ENCODE results near the gene SLC27A2.
A peak's percentile ranks its signal among the peaks of the same experiment; 100 is the strongest.
"Not testable (repeated sequence)": the region's sequence is repeated elsewhere in the genome, so short reads cannot be mapped to it uniquely, and the experiment has no call there.

Gene SLC27A2

GRCh38 chr15:50163719-50164410 lies 18.1 kb upstream of the SLC27A2 start:
- no peak for DNase-seq (ENCODE audit: low spot score)

DNA sequence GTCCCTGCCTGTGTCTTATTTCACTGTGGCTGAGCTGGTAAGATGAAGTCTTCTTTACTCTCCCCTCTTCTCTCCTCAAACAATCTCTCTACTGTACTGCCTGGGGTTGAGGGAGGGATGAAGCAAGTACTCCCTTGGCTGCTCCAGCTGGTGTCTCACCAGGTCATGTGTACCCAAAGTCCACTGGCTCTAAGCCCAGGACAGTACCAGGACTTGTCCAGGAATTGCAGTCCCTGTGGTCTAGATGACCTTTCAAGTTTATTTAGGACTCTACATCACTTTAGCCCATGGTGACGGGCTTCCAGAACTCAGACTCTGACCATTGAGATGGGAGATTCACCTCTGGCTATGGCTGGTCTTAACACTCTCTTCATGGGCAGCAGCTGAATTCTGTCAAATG lies 17.5 kb upstream of the SLC27A2 start:
- DNase-seq (ENCODE audit: low spot score) = no peak

GRCh38 chr15:50166216-50166615 lies 15.8 kb upstream of the SLC27A2 start:
- no peak for DNase-seq (ENCODE audit: low spot score)

DNA sequence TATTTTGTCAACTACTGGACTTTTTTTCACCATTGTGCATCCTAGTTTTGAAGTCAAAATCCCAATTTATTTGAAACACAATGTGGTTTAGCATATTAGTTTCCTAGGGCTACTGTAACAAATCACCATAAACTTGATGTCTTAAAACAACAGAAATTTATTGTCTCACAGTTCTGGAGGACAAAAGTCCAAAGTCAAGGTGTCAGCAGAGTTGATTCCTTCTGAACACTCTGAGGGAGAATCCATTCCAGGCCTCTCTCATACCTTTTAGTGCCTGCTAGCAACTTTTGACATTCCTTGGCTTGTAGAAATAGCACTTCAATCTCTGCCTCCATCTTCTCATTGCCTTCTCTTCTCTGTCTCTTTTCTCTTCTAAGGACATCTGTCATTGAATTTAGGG lies 14.9 kb upstream of the SLC27A2 start:
- DNase-seq (ENCODE audit: low spot score) = no peak

GRCh38 chr15:50168379-50168778 lies 13.6 kb upstream of the SLC27A2 start:
- no peak for DNase-seq (ENCODE audit: low spot score)

GRCh38 chr15:50168783-50169411 lies 13.1 kb upstream of the SLC27A2 start:
- no peak for DNase-seq (ENCODE audit: low spot score)

- DNase-seq (ENCODE audit: low spot score) = not testable (repeated sequence)
These were observed 9.6 kb upstream of the SLC27A2 start for GRCh38 chr15:50172360-50172895.

- DNase-seq (ENCODE audit: low spot score) = no peak
These were observed 5.1 kb upstream of the SLC27A2 start for GRCh38 chr15:50176869-50177268.

- peak; percentile 9 for DNase-seq (ENCODE audit: low spot score)
These were observed 1.9 kb upstream of the SLC27A2 start for GRCh38 chr15:50180091-50180490.

DNA sequence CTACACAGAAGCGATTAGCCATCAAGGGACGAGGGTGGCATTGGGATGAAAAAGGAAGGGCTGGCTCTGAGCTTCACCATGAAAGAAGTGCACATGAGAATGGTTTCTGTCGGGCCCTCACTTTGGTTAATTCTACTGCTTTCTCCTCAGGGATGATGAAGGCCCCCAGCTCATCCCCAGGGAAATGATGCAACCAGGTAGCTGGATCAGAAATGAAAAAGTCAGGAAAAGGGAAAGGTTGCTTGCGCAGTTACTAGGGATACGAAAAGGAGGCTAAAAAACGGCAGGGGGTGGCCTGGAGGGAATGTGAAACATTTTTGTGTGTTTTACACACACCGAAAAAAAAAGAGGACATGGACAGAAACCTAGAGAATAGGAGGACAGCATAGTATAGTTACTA lies 1.4 kb upstream of the SLC27A2 start:
- no peak for DNase-seq (ENCODE audit: low spot score)

- peak; percentile 66 for DNase-seq (ENCODE audit: low spot score)
These were observed 611 bp upstream of the SLC27A2 start for GRCh38 chr15:50181201-50181968.

- peak; percentile 15 for DNase-seq (ENCODE audit: low spot score)
These were observed 420 bp downstream of the SLC27A2 start for GRCh38 chr15:50182219-50183013.

DNA sequence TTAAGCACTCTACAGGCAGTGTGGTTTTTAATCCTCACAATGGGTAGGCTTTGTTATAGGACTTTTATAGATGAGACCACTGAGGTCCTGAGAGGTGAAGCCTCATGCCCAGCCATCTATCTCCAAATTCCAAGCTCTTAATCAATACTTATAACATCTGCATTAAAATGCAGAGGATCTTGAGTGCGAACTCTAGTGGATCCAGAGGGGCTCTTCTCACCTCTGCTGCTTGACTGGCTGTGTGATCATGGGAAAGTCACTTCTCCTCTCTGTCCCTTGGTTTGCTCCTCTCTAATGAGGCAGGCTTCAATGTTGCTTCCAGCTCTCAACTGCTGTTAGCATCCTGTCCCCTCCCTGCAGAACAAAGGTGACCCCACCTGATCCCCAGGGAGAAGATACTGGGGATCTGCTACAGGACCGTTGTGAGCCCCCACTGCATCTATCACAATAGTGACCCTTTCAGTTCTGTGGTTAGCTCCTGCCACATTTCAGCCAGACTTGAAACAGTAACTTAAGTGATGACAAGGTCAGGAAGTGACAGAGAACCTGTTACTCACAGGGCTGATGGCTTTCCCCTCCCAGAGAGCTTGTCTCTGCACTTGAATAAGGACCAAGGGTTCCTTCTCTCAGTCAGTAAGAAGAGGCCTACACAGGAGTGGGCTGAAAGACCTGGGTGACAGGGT lies 1.3 kb downstream of the SLC27A2 start:
- no peak for DNase-seq (ENCODE audit: low spot score)

DNA sequence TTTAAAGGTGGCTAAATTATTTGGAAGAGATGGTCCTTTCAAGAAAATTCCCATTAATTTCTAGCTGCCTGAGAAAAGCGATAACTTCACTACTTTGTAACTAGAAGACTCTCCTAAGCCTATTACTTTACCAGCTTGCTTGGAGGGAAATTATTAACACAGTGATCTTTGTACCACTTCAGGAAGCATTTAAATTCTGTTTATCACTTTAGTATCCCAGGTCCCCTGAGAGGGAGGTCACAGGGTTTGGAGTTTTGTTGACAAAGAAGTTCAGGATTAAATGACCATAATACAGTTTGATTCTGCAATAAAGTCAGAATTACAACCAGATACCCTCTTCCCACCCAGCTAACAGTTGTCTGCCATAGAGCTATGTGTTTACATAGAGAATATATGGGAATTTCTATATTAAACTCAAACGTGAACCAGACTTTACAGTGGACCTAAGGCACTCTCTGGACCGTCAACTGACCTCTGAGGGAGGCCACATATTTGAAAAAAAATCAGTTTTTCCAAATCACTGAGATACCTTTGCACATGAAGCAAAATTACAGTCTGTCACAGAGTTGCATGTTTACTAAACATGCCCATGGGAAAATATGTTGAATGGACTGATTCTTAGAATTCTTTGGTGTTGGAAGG lies 3.0 kb downstream of the SLC27A2 start:
- DNase-seq (ENCODE audit: low spot score) = no peak

- DNase-seq (ENCODE audit: low spot score) = no peak
These were observed 4.1 kb downstream of the SLC27A2 start for GRCh38 chr15:50186090-50186489.

- DNase-seq (ENCODE audit: low spot score) = no peak
These were observed 4.8 kb downstream of the SLC27A2 start for GRCh38 chr15:50186752-50187151.

- no peak for DNase-seq (ENCODE audit: low spot score)
These were observed 5.5 kb downstream of the SLC27A2 start for GRCh38 chr15:50187525-50187924.

GRCh38 chr15:50187997-50188396 lies 6.0 kb downstream of the SLC27A2 start:
- no peak for DNase-seq (ENCODE audit: low spot score)

DNA sequence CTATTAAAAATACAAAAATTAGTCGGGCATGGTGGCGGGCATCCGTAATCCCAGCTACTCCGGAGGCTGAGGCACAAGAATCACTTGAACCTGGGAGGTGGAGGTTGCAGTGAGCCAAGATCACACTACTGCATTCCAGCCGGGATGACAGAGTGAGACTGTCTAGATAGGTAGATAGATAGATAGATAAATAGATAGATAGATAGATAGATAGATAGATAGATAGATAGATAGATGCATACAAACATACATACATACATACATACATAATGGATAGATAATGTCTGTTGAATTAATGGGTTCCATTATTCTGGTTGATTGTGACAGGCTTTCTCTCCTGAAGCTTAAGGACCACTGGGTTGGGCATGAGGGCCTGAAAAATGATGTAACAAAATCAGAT lies 6.8 kb downstream of the SLC27A2 start:
- not testable (repeated sequence) for DNase-seq (ENCODE audit: low spot score)

DNA sequence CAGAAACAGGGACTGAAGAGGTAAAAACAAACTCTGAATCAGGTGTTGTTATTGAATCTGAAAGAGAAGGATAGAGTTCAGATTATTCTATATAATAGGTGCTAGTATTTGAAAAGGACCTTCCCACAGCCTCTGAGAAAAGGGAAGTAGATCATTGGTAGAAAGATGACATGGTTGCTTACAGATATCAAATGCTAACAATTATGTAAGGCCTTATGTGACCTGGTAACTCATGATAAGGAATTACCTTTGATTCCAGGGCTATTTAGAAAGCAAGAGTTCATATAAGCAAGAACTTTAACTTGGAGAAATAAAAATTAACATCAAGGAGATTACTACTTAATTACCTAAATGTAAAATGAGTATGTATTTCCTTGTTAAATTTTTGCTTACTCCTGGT lies 7.6 kb downstream of the SLC27A2 start:
- DNase-seq (ENCODE audit: low spot score) = no peak

DNA sequence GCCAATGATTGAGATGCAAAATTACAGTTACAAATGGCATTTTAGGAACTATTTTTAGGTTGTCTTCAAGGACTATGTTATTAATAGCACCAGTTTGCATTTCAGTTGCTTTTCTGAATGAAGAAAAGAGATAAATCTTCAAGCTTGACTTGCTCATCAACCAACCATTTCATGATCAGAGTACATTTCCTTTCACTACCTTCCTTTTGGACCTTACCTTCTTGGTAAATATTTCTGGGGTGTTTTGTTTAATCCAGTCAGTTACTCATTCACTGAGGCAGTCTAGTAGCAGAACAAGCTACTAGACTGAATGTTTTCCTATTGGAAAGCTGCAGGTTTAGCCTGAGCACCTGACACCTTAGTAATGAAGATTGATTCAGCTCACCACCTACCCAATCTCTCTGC lies 8.2 kb downstream of the SLC27A2 start:
- DNase-seq (ENCODE audit: low spot score) = no peak
